BJ (cell line): ENCODE measurements around the gene IFITM10. TPM values are rescaled to one million over a fixed set of nuclear protein-coding genes. Genes with fewer than 3 reads are reported as not detected.

Experiments used
- CTCF ChIA-PET: fragments of 350-600 bp; formaldehyde crosslinking; extraction: SDS; loops from one replicate; lab custom pipeline; 2021; ENCODE audit warnings: antibody characterized with exemption, inconsistent platforms; lab: Yijun Ruan, JAX
- POLR2A ChIA-PET: fragments of 300-600 bp; sonication (Branson Sonifier 250); formaldehyde crosslinking; extraction: SDS; loops from one replicate; lab custom pipeline; 2021; ENCODE audit warnings: antibody characterized with exemption; lab: Charles Lee
- DNase-seq: peaks from one replicate; pipeline ENCODE4 v3.0.0-alpha.2; 2011; ENCODE audit warnings: low read depth
- H3K27me3 ChIP-seq: 2 replicates; pipeline ENCODE4 v1.6.0; 2011; ENCODE audit warnings: low read length; ENCODE audit not compliant: control insufficient read depth, insufficient read depth
- H3K36me3 ChIP-seq: 2 replicates; pipeline ENCODE4 v1.5.1; 2011; ENCODE audit warnings: low read length; ENCODE audit not compliant: control insufficient read depth, insufficient read depth
- H3K4me3 ChIP-seq: 2 replicates; pipeline ENCODE4 v1.5.1; 2011; ENCODE audit warnings: low read depth, mild to moderate bottlenecking, control low read depth, low read length
- CTCF ChIP-seq: IDR thresholded peaks from 2 replicates; pipeline ENCODE4 v1.5.1; 2011; ENCODE audit warnings: low read depth, mild to moderate bottlenecking, control low read depth, inconsistent platforms, low read length, moderate library complexity; ENCODE audit not compliant: insufficient read depth
- polyA plus RNA-seq: library from polyadenylated mRNA; depleted of rRNA; stranded (reverse); fragments of >200 nt; gene quantifications from 2 replicates; pipeline ENCODE4 v1.2.3, GENCODE V29; 2011

The IFITM10 gene
- polyA plus RNA-seq, 1 experiment = 0.22 TPM

GRCh38 chr11:1727096-1727690 is 23.2 kb downstream of the IFITM10 start:
- POLR2A ChIA-PET = no interaction called here
- DNase-seq = no peak
- peaks cover 11% of the 10 kb centered on the region for H3K27me3 ChIP-seq
- CTCF ChIA-PET = interaction anchor here (1.2 kb wide), 1 partner anchor 106 kb away, joined by 4 read pairs; no protein-coding TSS in a partner anchor
- no peak overlapping the region for H3K4me3 ChIP-seq
- TF ChIP-seq CTCF = no peak
- no peaks in the 10 kb centered on the region for H3K36me3 ChIP-seq

DNA sequence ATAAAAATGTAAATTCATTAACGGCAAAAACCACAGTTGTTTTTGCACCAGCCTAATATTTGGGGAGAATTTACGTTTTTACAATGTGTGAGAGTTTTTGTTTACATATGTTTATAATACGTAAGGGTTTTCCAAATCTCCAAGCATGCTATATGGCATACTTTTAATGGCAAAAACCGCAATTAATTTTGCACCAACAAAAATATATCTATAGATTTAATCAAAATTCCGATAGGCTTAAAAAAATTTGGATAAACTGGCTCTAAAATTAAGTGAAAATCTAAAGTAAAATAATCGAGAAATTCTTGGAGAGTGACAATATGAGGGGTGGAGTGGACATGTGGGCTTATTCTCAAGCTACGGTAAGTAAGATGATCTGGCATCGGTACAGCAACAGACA is 30.6 kb downstream of the IFITM10 start:
- POLR2A ChIA-PET = no interaction called here
- no peak for TF ChIP-seq CTCF
- DNase-seq = no peak
- no peaks in the 10 kb centered on the region; the same call in 1 of the 2 replicates for H3K27me3 ChIP-seq
- H3K36me3 ChIP-seq = no peaks in the 10 kb centered on the region
- H3K4me3 ChIP-seq = no peak overlapping the region
- CTCF ChIA-PET = interaction anchor here (0.5 kb wide), 1 partner anchor 21 kb away, joined by 3 read pairs; no protein-coding TSS in a partner anchor

DNA sequence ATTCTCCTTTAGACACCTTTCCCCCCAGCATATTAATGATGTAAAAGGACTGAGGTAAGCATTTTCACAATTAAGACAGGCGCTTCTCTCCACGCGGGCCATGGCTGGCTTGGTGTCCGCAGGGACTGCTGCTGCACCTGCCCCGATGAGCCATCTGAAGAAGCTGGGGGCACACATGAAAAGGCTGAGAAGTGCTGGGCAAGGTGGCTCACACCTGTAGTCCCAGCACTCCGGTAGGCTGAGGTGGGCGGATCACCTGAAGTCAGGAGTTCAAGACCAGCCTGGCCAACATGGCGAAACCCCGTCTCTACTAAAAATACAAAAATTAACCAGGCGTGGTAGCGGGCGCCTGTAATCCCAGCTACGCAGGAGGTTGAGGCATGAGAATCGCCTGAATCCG is 32.1 kb downstream of the IFITM10 start:
- no peak for TF ChIP-seq CTCF
- POLR2A ChIA-PET = interaction anchor here (0.6 kb wide), 1 partner anchor 32 kb away, joined by 3 read pairs; the partner anchor contains the start of gene IFITM10
- Histone ChIP-seq H3K4me3 (no peak overlapping the region), H3K36me3 (no peaks in the 10 kb centered on the region), H3K27me3 (no peaks in the 10 kb centered on the region; the same call in 1 of the 2 replicates)
- no peak for DNase-seq
- CTCF ChIA-PET = interaction anchor here (1.0 to 1.3 kb wide), 3 partner anchors 17 to 25 kb away, joined by 3 to 4 read pairs (median 4); no protein-coding TSS in a partner anchor

- CTCF ChIA-PET = interaction anchor here (1.1 to 2.0 kb wide), 3 partner anchors 19 to 115 kb away, joined by 3 to 7 read pairs (median 4); no protein-coding TSS in a partner anchor
- POLR2A ChIA-PET = interaction anchor here (0.6 kb wide), 1 partner anchor 33 kb away, joined by 3 read pairs; the partner anchor contains the start of gene IFITM10
- DNase-seq = no peak
Measured at GRCh38 chr11:1717745-1718144, 32.6 kb downstream of the IFITM10 start.

More at GRCh38 chr11:1717745-1718144, 32.6 kb downstream of the IFITM10 start:
- Histone ChIP-seq H3K27me3 (no peaks in the 10 kb centered on the region; the same call in 1 of the 2 replicates), H3K4me3 (no peak overlapping the region), H3K36me3 (no peaks in the 10 kb centered on the region)
- TF ChIP-seq CTCF = no peak
